Tibial artery (tissue), 4 donors: Measurements from ENCODE around the gene CNTD1.
A peak's percentile ranks its signal among the peaks of the same experiment; 100 is the strongest.

Experiments used
- DNase-seq, 2 donors: peaks; one replicate each; pipeline ENCODE4 v3.0.0-alpha.2; 2019
- H3K27ac ChIP-seq, 2 donors: fragments of 200-600 bp; sonication (generic) in 1 of 2; 1 replicate in 1 of 2; 2 replicates in 1 of 2; pipeline ENCODE4 v1.5.1; 2018 to 2019; ENCODE audit warnings: mild to moderate bottlenecking in 1 of 2
- H3K27me3 ChIP-seq, 2 donors: fragments of 200-600 bp; sonication (generic) in 1 of 2; one replicate each; pipeline versions ENCODE4 v1.5.1 to v1.6.0; 2016 to 2019
- H3K36me3 ChIP-seq, 3 donors: fragments of 200-600 bp; sonication (generic) in 2 of 3; one replicate each; pipeline ENCODE4 v1.5.1; 2016 to 2019; ENCODE audit warnings: mild to moderate bottlenecking in 2 of 3
- H3K4me1 ChIP-seq, 4 donors: fragments of 200-600 bp; sonication (generic) in 2 of 4; 1 replicate in 3 of 4; 2 replicates in 1 of 4; pipeline ENCODE4 v1.5.1; 2016 to 2019
- H3K4me3 ChIP-seq, 2 donors: fragments of 200-600 bp; sonication (generic) in 1 of 2; 1 replicate in 1 of 2; 2 replicates in 1 of 2; pipeline ENCODE4 v1.5.1; 2018 to 2019; ENCODE audit warnings: mild to moderate bottlenecking in 2 of 2
- H3K9me3 ChIP-seq, 3 donors: fragments of 200-600 bp; sonication (generic) in 1 of 3; one replicate each; pipeline ENCODE4 v1.5.1; 2016 to 2019
- intact Hi-C: fragments of 100-400 bp; cut with DNase I; formaldehyde crosslinking; loops from one replicate; pipeline ENCODE4 v1.15.0; 2023; ENCODE audit warnings: low total_unique reads
- TF ChIP-seq, protein P1 (sequence below), 2 experiments: fragments of 200-600 bp in 1 of 2; fragments of 450-650 bp in 1 of 2; IDR thresholded peaks; one replicate each; pipeline ENCODE4 v1.5.1; 2017 to 2019; ENCODE audit warnings: antibody characterized with exemption in 2 of 2, mild to moderate bottlenecking in 1 of 2, moderate library complexity in 1 of 2

The CNTD1 gene

GRCh38 chr17:42806249-42806648 lies 7.6 kb downstream of the CNTD1 start:
- Histone ChIP-seq H3K4me1 (no peaks in the 10 kb centered on the region), H3K27me3 (no peaks in the 10 kb centered on the region), H3K9me3 (no peaks in the 10 kb centered on the region), H3K36me3 (peaks cover 7 to 13% (median 8%) of the 10 kb centered on the region in 3 donors), H3K4me3 (no peak overlapping the region), H3K27ac (no peak overlapping the region)
- DNase-seq: no peak
- intact Hi-C loops: no loop called here
- TF ChIP-seq, protein P1, sequence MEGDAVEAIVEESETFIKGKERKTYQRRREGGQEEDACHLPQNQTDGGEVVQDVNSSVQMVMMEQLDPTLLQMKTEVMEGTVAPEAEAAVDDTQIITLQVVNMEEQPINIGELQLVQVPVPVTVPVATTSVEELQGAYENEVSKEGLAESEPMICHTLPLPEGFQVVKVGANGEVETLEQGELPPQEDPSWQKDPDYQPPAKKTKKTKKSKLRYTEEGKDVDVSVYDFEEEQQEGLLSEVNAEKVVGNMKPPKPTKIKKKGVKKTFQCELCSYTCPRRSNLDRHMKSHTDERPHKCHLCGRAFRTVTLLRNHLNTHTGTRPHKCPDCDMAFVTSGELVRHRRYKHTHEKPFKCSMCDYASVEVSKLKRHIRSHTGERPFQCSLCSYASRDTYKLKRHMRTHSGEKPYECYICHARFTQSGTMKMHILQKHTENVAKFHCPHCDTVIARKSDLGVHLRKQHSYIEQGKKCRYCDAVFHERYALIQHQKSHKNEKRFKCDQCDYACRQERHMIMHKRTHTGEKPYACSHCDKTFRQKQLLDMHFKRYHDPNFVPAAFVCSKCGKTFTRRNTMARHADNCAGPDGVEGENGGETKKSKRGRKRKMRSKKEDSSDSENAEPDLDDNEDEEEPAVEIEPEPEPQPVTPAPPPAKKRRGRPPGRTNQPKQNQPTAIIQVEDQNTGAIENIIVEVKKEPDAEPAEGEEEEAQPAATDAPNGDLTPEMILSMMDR (IDR thresholded peaks at IDR 0.05): no peak

DNA sequence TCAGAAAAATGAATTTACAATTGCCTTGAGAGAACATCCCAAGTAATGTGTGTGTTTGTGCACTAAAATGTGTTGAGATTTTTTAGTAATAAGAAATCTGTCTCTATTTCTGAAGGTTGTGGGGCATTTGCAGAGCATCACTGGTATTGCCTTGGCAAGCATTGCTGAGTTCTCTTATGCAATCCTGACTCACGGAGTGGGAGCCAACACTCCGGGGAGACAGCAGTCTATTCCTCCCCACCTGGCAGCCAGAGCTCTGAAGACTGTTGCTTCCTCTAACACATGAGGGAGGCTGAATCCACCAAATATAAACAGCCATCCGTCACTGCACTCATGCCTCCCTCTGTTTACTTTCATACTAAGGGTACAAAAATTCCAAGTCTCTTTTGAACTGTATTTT lies 10.6 kb downstream of the CNTD1 start:
- H3K4me3 ChIP-seq: no peak overlapping the region
- peaks cover 29 to 38% (median 32%) of the 10 kb centered on the region in 3 donors for H3K36me3 ChIP-seq
- H3K9me3 ChIP-seq: no peaks in the 10 kb centered on the region
- intact Hi-C loops: no loop called here
- peak in 1 of 2 donors; percentile 57 for DNase-seq
- no peaks in the 10 kb centered on the region for H3K27me3 ChIP-seq
- TF ChIP-seq, protein P1 (IDR thresholded peaks at IDR 0.05): no peak
- H3K4me1 ChIP-seq: no peaks in the 10 kb centered on the region
- H3K27ac ChIP-seq: no peak overlapping the region

DNA sequence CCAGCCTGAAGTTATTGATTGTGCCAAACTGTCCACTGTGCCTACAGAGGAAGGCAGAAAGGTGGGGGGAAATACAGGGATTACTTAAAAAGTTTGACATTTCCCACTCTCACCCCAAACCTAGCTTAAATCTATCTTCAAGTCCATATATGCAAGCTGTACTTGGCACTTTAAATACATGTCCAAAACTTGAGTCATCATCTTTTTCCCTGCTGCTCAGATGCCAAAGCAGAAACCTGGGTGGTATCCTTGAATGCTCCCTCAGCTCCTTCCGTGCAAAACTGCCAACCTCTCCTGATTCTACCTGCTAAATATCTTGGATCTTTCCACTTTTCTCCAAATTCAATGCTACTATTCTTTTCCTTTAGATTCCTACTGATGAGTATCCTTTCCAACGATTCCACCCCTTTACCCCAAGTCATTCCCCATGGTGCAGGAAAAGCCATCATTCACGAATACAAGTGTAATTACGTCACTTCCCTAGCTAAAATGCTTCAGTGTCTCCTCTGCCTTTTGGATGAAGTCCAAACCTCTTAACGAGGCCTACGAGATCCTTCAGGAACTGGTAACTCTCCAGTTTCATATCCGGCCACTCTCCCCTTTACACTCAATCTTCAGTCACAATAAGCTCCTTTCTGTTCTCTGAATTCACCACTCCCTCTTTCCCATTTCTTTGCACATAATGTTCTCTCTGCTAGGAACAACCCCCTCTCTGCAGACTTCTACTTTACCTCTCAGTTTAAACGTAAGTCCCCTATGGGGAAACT lies 16.2 kb downstream of the CNTD1 start:
- Histone ChIP-seq H3K4me3 (no peak overlapping the region), H3K4me1 (no peaks in the 10 kb centered on the region), H3K27me3 (no peaks in the 10 kb centered on the region), H3K9me3 (no peaks in the 10 kb centered on the region), H3K36me3 (peaks cover 84 to 94% (median 87%) of the 10 kb centered on the region in 3 donors), H3K27ac (no peak overlapping the region)
- intact Hi-C loops: no loop called here
- DNase-seq: no peak
- TF ChIP-seq, protein P1 (IDR thresholded peaks at IDR 0.05): no peak

- Histone ChIP-seq H3K27ac (no peak overlapping the region), H3K4me3 (no peak overlapping the region), H3K4me1 (peaks cover 0 to 11% (median 4%) of the 10 kb centered on the region in 4 donors), H3K9me3 (no peaks in the 10 kb centered on the region), H3K36me3 (peaks cover 84 to 99% (median 98%) of the 10 kb centered on the region in 3 donors), H3K27me3 (no peaks in the 10 kb centered on the region)
- no peak for DNase-seq
- intact Hi-C loops: no loop called here
- TF ChIP-seq, protein P1 (IDR thresholded peaks at IDR 0.05): no peak
Measured at GRCh38 chr17:42817866-42818265, 19.2 kb downstream of the CNTD1 start.

GRCh38 chr17:42818379-42818778 lies 19.7 kb downstream of the CNTD1 start:
- Histone ChIP-seq H3K27ac (no peak overlapping the region), H3K4me3 (no peak overlapping the region), H3K36me3 (peaks cover 80 to 94% (median 93%) of the 10 kb centered on the region in 3 donors), H3K4me1 (peaks cover 0 to 16% (median 9%) of the 10 kb centered on the region in 4 donors), H3K27me3 (no peaks in the 10 kb centered on the region), H3K9me3 (no peaks in the 10 kb centered on the region)
- DNase-seq: no peak
- intact Hi-C loops: no loop called here
- TF ChIP-seq, protein P1 (IDR thresholded peaks at IDR 0.05): no peak
